ENCODE data around the gene KLC4.
A peak's percentile ranks its signal among the peaks of the same experiment; 100 is the strongest.

Gene KLC4

DNA sequence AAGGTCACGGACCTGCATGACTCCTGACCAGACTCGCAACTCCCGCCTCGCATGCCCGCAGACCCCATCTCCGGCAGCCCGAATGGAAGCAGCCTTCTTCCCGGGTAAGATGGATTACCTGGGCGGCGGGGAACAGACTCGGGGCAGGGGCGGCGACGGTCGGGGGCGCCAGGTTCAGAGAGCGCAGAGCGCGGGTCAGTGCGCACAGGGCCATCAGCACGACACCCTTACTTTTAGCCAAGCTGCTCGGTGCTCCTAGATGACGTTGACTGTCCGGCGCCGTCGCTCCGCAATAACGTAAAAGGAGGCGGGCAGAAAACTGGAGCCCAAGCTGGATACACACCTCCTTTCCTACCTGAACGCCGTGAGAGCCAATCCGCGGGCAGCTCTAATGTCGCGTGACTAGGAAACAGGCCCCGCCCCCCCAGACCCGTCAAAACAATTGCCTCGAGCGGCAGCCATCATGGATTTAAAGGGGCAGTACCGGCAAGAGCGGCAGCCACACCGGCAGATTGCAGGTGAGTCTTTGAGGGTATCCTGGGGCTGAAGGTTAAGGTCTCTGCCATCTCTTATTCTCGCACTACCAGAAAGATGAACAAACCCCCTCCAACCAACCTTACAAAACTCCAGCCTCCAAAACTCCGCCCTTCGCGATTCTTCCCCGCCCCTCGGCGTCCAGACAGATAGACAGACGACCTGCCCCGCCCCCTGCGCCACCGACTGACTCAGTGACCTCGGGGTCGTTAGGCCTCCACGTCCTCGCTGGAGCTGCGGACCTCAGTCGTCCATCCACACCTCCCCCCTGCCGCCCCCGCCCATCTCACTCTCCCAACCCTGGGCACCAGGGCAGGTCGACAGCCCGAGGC, at the start of gene KLC4, which contains the start of gene MRPL2:
KLC4 (plus strand) TSS at position 464 of the 866 bp plus-strand sequence. CDS start 1,705 bp downstream, outside the sequence.
MRPL2 (minus strand) TSS at position 267 of the 866 bp plus-strand sequence; CDS start at position 214, 53 bp downstream.
- DNase-seq: peak; percentile 100

GRCh38 chr6:43011207-43011606, 48.2 kb upstream of the KLC4 start:
- DNase-seq: no peak

DNA sequence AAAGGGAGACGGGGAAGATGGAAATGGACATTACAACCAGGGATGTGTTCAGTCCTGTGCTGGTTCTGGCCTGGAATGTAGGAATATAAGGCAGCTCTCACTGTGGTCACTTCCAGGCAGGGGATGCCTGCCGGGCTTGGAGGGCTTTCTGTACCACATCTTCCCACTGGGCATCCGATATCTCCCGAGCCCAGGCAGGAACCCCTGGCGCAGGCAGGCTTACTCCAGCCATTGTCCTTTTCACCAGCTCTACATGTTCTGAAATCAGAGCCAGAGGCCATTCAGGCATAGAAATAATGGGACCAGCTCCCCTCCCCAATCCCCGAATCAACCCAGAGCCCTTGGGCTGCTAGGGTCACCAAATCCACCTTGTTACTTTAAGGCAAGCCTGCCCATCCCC, 47.1 kb upstream of the KLC4 start:
- DNase-seq: no peak

DNA sequence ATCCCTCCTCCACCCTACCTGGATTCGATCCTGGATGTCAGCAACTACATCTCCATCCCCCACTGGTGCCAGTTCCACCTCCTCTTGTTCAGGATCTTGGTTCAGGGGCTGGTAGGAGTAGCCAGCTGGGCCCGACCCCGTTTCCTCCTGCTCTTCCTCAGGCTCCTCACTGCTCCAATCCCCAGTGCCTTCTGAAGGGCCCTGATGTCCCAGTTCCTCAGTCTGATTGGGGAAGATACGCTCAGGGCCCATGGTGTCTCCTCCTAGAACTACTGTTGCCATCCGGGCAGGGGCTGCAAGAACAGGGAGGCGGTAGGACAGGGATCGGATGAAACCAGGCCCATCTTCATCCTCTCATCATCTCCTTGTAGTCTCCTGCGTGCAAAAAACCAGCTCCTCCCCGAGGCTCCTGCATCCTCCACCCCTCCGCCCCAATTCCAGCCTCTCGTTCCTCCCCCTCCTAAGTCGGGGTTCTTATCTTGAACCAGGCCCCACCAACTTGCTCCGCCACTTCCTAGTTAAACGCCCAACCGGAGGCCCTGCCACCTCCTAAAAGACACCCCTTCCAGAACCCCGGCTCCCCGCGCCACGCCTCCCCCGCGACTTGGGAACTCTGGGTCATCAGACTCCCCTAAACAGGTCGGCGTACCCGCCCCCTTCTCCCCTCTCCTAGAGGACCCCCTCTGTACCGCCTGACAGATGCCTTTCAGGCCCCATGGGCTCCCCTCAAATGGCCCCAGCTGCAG, 46.2 kb upstream of the KLC4 start:
- DNase-seq: peak; percentile 50

DNA sequence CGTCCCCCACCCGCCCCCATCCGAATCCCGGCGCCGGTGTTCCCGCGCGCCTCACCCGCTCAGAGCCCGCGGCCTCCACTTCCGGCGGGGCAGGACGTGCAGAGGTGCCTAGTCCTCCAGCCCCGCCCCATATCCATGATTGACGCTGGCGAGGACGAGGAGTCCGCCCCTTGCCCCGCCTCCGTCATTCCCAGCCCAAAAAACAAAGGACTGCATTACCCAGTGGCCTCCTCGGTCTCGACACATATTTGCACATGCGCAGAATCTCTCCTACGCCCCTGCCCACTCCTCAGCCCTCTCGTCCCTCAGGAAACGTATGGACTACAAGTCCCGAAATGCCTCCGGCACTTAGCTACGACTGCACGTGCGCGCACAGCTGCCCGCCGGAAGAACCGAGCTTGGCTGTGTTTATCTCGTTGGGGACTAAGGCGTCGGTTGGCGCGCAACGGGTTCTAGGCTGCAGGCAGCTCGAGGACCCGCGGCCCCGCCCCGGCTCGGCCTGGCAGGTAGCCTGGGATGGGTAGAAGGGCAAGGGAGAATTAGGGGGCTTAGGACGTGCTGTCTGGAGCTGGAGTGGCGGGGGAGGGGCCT, 45.5 kb upstream of the KLC4 start, which contains the start of the genes KLHDC3 and MEA1:
KLHDC3 (plus strand) TSS at position 407 of the 591 bp plus-strand sequence. CDS start 2,944 bp downstream, outside the sequence.
MEA1 (minus strand) TSS at position 104 of the 591 bp plus-strand sequence. CDS start 133 bp downstream, outside the sequence.
- peak; percentile 100 for DNase-seq

GRCh38 chr6:43014434-43014909, 45.0 kb upstream of the KLC4 start:
- peak; percentile 47 for DNase-seq

DNA sequence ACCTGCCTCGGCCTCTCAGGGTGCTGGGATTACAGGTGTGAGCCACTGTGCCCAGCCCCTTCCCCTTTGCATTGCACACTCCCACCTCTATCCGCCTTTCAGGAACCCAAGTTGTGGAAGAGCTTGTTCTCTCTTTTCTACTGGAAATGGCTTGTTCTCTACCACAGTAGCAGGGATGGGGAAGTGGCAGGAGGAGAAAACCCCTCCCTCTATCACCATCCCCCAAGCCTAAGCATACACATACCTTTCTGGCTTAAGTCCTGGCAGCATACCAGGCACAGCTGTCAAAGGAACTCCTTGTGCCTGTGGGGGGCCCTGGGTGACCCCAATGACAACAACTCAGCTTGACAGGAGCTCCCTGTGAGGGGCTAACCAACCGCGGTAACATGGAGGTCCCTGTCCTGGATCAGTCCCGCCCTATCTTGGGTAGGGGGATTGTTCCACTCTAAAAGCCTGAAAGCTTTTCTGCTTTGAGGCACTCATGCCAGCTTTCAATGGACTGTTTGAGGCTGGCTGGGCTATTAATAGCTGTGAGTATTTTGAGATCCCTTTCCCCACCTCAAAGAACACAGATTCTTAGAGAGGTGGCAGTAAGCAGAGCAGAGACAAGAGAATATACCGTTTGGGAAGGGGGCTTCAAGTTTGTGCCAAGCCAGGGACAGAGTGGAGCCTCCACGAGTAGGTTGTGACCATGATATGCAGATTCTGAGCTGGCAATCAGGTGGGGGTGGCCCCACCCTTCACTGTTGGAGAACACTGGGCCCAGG, 43.1 kb upstream of the KLC4 start:
- no peak for DNase-seq

- no peak for DNase-seq
Measured at GRCh38 chr6:43016943-43017334, 42.5 kb upstream of the KLC4 start.

DNA sequence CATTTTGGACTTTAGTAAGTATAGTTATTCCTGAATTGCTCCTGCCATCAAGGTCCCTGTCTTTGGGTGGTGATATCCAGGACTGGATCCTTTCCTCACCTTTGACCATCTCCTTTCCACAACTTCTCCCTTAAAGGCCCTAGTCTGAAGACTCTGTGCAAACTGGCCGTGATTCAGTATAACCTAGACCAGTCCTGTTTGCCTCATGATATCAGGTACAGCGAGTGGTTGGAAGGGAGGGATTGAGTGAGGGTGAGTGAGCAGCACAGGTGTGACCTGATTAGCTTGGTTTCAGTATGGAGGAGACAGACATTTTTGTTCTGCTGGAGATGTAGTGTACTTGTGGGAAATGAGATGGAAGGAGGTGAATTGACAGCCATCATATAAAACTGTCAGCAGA, 40.3 kb upstream of the KLC4 start:
- no peak for DNase-seq

DNA sequence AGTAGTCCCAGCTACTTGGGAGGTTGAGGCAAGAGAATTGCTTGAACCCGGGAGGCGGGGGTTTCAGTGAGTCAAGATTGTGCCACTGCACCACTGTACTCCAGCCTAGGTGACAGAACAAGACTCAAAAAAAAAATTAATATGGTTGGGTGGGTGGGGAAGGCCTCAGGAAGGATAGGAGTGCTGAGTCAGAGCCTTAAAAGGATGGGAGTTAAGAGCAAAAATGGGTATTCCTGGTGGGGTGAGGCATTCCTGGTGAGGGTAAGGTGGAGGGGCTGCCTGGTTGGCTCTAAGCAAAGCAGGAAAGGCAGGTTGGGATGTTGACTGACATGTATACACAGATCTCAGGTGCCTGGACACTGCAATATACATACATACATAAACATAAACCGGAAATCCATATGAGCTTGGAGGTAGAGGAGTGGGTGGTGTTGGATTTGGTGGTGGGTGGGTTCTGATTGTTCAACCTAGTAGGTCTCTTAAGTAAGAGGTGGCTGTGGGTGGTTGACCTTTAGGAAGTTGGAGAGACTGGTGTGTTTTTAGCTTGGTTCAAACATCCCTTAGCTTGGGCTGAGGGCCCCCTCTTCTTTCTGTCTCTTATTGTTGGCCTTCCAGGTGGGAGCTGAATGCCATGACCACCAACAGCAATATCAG, 39.3 kb upstream of the KLC4 start:
- no peak for DNase-seq

GRCh38 chr6:43020847-43021246, 38.6 kb upstream of the KLC4 start:
- peak; percentile 56 for DNase-seq

- DNase-seq: peak; percentile 92
Measured at GRCh38 chr6:43021270-43022047, 38.0 kb upstream of the KLC4 start, which contains the start of gene RRP36. Gene RRP36, plus strand, starts transcription at chr6:43021623. Its CDS starts 32 bp downstream, at chr6:43021655.

DNA sequence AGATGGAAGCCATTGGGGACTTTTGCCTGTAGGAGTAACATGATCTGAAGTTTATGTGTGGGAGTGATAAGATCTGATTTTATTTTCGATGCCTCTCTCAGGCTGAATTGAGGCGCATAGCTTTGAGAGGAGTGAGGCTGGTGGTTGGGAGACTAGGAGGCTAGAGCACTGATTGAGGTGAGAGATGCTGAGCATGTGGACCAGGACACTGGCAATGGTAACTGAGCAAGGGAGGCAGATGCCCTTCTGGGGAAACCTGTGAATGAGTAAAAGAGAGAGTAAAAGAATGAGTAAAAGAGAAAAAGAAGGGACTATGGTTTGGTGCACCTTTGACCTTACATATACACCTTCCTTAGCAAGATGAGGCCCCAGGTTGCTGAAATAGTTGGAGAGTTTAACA, 35.0 kb upstream of the KLC4 start:
- no peak for DNase-seq

DNA sequence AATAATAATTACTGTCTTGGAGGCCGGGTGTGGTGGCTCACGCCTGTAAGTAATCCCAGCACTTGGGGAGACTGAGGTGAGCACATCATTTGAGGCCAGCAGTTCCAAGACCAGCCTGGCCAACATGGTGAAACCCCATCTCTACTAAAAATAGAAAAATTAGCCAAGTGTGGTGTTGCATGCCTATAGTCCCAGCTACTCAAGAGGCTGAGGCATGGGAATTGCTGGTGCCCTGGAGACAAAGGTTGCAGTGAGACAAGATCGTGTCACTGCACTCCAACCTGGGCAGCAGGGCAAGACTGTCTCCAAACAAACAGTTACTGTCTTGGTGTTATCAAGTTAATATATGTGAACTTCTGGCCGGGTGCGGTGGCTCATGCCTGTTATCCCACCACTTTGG, 33.1 kb upstream of the KLC4 start:
- DNase-seq: no peak

DNA sequence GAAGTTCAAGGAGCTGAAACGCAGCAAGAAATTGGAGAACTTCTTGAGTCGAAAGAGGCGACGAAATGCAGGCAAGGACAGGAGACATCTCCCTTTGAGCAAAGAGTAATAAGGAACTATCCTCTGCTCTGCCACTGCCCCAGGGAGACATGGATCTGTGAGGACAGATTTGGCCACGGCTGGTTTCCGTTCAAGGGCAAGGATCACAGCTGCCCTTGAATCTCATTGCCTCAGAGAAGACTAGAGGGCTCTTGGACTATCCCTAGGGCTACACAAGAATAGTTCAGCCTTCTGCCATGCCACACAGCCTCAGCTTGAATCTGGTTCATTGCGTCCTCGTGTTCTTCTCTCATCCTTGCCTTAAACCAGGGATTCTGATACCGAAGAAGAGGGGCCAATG, 30.3 kb upstream of the KLC4 start:
- DNase-seq: no peak

DNA sequence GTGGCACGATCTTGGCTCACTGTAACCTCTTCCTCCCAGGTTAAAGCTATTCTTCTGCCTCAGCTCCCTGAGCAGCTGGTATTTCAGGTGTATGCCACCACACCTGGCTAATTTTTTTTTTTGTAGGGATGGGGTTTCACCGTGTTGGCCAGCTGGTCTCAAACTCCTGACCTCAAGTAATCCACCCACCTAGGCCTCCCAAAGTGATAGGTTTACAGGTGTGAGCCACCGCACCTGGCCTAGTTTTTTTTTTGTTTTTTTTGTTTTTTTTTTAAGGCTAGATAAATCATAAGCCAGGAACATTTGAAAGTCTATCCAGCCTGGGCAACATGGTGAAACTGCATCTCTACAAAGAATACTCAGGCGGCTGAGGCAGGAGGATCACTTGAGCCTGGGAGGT, 27.1 kb upstream of the KLC4 start:
- peak; percentile 13 for DNase-seq

DNA sequence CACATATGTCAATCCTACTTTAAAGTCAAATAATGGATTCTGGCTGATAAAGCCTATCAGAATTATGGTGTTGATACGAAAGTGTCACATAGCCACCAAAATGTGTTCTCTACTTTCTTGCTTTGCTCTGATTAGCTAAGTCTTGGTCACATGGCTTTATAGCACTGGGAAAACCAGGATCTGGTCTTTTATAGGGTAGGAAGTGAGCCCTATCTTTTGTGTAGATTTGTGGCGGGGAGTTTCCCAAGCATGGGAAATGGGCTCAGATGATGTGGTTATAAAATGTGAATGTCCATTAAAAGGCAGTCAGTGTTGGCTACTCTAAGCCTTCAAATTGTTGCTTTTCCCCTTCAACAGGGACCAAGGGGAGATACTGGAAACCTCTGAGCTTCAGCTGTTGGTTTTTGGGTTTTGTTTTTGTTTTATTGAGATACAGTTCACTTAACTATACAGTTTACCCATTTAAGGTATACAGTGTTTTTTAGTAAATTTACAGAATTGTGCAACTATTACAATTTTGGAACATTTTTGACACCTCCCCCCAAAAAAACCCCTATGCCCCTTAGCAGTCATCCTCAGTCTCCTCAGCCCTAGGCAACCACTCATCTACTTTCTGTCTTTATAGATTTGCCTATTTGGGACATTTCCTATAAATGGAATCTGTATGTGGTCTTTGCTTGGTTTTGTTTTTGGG, 25.8 kb upstream of the KLC4 start:
- DNase-seq: no peak

DNA sequence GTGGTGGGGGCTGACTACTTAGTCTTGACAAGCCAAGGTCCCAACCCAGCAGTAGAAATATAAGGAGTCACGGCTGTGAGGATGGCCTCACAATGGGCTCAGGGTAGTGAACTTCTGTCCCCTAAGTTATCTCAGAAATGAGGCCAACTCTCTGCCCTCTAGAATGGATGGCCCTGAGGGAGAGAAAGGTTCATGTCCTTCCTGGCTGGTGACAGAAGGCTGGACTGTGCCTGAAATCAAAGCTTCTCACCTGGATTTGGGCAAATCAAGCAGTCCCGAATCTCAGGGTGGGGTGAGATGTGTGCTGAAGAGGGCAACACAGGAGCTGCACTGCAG, 25.3 kb upstream of the KLC4 start:
- DNase-seq: no peak

DNA sequence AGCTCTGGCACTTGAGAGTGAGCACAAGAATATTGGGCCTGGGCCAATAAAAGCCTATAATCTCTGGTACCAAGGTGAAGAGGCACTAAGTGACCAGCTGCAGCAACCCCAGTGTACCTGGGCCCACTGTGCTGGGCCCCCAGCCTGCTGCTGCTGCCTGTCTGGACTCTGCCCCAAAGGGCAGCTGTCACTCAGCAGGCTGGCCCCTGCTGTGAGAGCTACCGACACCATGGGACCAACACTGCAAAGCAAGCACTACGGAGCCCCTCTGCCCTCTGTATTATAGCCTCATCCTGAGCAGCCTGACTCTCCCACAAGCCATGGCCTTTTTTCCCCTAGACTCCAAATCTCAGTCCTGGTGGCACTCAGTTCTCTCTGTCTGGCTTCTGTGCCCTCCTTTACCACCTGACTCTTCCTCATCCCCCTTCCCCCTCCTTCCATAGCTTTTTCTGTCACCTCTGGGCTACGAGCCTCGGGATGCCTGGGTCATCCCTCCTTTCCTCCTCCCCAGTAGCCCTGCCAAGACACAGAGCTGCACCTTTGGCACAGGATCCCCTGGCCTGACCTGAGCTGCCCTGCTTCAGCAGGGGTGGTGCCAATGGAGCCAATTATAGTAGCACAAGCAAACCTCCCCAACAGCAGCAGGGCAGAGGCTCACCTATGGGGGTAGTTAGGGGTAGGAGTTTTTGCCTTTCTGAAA, 23.8 kb upstream of the KLC4 start:
- no peak for DNase-seq

- DNase-seq: no peak
Measured at GRCh38 chr6:43036712-43037111, 22.7 kb upstream of the KLC4 start.
